Stimulated activated CD8-positive, alpha-beta memory T cell treated with anti-CD3 and anti-CD28 coated beads, Interleukin-12 subunit alpha, Interleukin-12 subunit beta, amount 100 ng/mL, for 1 hour (primary cell): ENCODE results near the gene MAN1C1.

Source experiments
- DNase-seq: peaks from one replicate; pipeline ENCODE4 v3.0.0-alpha.2; 2020; ENCODE audit warnings: low read depth

The MAN1C1 gene

DNA sequence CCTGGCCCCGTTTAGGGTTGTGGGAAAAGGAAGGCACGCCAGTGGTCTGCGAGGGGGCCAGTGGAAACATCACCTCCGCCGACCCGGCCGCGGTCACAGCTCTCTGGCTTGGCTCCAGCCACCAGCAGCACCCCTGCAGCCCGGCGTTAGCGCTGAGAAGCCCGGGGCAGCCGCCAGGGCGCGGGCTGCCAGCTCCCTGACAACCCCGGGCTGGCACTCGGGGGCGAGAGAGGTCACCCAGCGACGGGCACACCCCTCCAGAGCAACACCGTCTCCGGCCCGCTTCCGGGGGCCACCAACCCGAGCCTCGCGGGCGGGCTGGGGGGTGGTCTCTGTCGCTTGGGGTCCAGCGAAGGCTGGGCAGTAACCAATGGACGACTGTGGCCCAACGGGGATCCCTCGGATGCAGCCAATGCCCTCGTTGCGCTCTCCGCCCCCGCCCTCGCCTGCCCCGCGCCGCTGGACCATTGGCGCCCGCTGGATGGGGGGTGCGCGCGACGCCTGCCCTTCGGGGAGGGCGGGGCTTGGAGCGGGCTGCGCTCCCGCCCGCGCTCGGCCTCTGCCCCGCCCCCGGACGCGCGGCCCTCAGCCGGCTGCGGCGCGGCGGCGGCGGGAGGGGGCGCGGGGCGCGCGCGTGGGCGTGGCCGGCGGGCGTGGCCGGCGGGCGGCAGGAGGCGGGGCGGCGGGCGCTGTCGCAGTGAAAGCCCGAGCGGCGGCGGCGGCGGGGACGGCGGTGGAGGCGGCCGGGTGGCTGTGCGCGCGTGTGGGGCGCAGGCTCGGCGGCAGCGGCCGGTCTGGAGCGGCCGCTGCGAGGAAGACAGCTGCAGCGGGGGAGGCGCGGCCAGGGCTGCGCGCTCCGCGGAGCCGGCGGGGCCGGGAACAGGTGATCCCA is at the start of gene MAN1C1:
Gene MAN1C1, plus strand, starts transcription at position 697 of the 892 bp plus-strand sequence. CDS start 1,007 bp downstream, outside the sequence.
- DNase-seq, result peak; percentile 67

GRCh38 chr1:25567710-25568089 is 48.9 kb upstream of the MAN1C1 start:
- DNase-seq, result no peak

- DNase-seq, result no peak
These were observed 48.3 kb upstream of the MAN1C1 start for GRCh38 chr1:25568090-25568833.

GRCh38 chr1:25568834-25569596 is 47.6 kb upstream of the MAN1C1 start:
- DNase-seq, result no peak

- no peak for DNase-seq
These were observed 46.8 kb upstream of the MAN1C1 start for GRCh38 chr1:25569597-25570396.

GRCh38 chr1:25570798-25571521 is 45.6 kb upstream of the MAN1C1 start:
- DNase-seq, result no peak

DNA sequence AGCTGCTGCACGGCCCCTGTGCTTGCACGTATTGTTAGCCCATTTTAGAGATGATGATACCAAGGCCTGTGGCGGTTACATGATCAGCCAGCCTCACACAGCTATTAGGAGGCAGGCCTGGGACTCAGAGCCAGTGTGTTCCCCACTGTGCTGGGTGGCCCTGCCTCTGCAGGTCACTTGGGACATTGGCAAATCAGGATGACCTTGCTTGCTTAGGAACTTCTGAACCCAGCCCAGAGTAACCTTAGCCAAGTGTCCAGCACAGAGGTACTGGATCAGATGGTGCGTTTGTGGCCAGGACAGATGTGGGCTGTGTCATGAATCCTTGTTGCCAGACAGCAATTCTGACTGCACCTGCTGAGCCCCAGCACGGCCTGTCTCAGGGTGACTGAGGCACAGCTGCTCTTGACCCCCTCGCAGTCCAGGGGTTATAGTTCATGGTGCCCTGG is 45.0 kb upstream of the MAN1C1 start:
- no peak for DNase-seq

DNA sequence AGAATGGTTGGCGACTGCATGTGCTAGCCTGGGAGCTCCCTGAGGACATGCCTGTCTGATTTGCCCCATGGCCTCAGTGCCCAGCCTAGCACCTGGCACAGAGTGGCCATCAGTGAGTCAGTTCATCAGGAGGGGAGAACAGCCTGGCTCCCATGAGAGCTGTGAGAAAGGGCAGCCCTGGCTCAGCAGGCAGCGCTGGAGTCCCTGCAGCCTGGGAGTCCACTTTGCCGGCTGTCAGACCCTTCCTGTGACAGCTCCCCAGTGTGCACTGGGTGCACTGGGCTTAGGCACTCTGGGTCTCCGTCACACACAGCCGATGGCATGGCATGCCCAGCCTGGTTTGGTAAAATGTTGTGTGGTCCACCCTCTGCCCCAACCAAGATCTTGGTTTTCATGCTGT is 44.5 kb upstream of the MAN1C1 start:
- no peak for DNase-seq

DNA sequence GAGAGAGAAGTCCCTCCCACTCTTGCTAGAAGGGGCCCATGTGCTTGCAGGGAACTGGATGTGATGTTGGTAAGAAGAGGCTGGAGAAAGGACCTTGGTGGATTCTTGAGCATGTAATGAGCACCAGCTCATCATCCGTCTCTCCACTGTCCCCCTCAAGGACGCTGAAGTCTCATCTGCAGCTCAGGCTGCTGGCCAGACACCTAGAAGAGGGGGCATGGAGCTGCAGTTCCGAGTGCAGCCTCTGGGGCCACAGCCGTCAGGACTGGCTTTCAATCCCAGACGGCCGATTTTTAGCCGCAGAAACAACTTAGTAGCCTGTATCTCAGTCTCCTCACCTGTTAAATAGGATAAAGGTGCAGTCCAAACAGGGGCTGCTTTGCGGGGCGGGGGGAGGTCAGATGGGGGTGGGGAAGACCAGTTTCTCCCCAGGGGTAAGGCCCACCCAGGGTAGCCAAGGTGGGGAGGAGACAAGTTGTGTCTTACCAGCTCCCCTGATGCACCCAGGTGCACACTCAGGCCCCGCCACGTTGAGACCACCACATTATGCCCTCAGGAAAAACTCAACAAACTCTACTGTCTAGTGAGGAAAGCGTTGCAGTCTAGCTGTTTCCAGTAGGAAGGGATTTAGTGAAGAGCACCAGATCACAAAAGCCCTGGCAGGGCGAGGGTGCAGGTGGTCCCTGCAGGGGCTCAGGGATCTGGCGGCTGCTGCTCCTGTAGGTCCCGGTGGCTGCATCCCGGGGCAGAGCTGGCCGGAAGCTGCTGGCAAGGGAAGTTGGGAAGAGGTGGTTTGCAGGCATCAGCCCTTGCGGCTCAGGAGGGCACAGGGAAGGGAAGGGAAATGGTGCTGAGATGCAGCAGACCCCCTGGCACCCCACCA is 43.6 kb upstream of the MAN1C1 start:
- DNase-seq, result no peak

- no peak for DNase-seq
These were observed 43.0 kb upstream of the MAN1C1 start for GRCh38 chr1:25573591-25573930.

GRCh38 chr1:25573961-25574360 is 42.6 kb upstream of the MAN1C1 start:
- no peak for DNase-seq

DNA sequence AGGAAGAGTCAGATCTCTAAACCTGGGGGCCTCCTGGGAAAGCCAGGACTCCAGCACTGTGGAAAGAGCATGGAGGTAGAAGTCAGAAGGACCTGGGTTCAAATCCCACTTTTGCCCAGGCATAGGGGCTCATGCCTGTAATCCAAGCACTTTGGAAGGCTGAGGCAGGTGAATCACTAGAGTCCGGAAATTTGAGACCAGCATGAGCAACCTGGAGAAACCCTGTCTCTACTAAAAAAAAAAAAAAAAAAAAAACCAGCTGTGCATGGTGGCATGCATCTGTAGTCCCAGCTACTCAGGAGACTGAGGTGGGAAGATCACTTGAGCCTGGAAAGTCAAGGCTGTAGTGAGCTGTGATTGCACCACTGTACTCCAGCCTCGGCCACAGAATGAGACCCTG is 41.4 kb upstream of the MAN1C1 start:
- no peak for DNase-seq

DNA sequence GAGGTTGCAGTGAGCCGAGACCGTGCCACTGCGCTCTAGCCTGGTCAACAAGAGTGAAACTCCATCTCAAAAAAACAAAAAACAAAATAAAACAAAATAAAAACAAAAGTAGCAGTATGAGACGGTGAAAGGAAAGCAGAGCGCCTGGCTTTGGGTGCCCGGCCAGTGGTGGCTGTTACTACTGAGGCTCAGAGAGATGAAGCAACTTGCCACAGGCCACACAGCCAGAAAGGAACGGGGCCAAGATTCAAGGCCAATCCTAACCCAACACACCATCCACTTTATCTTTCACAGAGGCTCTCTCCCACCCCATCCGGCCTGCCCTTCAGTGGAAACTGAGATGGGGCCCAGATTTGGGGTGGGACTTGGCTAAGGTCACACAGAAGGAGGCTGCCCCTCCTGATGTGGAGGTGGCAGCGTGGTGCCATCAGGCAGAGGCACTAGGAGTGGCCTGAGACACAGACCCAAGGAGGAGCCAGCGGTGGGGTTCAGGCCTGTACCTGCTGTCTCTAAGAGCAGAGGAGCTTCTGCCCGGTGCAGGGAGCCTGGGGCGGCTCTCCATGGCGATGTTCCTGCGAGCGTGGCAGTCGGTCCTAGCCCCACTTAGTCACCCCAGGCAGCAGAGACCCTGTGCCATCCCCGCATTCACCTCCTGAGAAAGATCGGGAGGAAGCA is 40.0 kb upstream of the MAN1C1 start:
- no peak for DNase-seq

DNA sequence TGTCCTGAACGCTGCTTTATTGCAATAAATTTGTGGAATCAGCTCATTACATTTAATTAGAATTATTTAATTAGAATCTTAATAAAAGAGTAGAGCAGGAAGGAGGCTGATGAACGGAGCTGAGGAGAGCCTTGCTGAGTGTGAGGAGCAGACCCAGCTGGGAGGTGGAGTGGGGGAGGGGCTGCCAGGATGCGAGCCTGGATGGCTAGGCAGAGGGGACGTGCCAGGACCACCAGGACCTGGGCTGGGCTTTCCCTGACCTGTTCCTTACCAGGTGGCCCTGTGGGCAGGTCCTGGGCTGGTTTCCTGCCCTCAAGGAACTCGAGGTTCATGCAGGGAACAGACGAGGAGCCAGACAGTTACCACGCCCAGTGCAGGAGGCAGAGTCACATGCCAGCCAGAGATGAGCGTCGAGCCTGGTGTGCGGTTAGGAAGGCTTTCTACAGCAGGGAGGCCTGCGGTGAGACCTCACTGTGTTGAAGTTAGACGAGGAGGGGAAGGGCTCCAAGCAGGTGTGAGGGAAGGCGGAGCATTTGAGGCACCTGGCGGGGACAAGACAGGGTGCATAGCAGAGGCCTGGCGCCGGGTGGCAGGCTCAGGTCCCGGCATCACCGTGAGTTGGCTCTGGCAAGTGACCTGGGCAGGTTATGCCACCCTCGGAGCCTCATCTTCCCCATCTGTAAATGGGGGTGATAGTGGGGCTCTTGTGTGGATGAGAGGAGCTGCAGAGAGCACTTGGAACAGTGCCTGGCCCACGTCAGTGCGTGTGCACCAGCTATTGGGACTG is 39.3 kb upstream of the MAN1C1 start:
- no peak for DNase-seq

- DNase-seq, result no peak
These were observed 37.0 kb upstream of the MAN1C1 start for GRCh38 chr1:25579292-25580252.

DNA sequence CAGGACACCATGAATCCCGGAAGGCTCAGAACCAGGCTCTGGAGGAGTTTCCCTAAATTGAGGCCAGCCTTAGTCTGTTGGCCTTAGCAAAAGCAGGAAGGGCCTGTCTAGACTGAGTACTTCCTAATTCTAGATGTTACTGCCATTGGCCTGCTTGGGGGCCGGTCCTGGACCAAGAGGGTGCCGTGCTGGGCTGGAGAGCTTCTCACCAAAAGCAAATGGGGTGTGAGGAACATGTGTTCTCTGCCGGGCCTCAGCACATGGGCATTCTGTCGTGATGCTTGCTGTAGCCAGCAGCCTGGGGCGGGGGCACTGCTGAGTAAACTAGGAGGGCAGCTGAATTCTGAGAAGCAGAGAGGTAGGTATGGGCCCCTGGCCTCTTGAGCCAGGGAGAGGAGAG is 35.7 kb upstream of the MAN1C1 start:
- no peak for DNase-seq

DNA sequence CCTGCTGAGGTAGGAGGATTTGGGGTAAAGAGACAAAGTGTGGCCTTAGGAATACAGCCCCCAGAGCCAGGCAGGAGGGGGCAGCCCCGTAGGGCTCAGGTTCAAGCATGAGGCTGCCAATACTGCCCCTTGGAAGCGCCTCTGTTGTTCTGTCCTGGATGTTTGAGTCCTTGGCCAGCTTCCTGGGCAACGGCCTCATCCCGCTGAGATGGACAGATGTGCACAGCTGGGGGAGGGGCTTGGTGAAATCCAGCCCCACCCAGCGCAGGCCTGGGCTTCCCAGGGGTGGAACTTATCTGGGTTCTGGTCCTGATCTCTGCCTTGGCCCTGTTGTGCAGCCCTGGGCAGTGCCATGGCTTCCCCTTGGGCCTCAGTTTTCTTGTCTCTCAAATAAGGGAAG is 34.8 kb upstream of the MAN1C1 start:
- no peak for DNase-seq
